Stimulated activated CD4-positive, alpha-beta T cell treated with anti-CD3 and anti-CD28 coated beads, Interleukin-2, amount 100 ng/mL, for 24 hours (primary cell): ENCODE data around the gene CHI3L1.
"Not testable (repeated sequence)": the region's sequence is repeated elsewhere in the genome, so short reads cannot be mapped to it uniquely, and the experiment has no call there.

Experiments used
- DNase-seq, 2 donors: peaks; one replicate each; pipeline ENCODE4 v3.0.0-alpha.2; 2020

The CHI3L1 gene

GRCh38 chr1:203186446-203187303, at the start of gene CHI3L1:
CHI3L1 (minus strand) TSS chr1:203186704; CDS start chr1:203186623, 81 bp downstream.
- DNase-seq, result no peak

DNA sequence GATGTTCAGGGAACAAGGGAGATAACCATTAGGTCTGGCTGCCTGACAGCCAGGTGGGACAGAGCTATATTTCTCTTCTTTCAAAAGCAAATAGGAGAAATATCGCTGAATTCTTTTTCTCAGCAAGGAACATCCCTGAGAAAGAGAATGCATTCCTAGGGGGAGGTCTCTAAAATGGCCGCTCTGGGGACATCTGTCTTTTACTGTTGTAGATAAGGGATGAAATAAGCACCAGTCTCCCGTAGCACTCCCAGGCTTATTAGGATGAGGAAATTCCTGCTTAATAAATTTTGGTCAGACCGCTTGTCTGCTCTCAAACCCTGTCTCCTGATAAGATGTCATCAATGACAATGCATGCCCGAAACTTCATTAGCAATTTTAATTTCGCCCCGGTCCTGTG, 48.4 kb upstream of the CHI3L1 start:
- not testable (repeated sequence) for DNase-seq

- no peak for DNase-seq
These were observed 43.1 kb upstream of the CHI3L1 start, which contains the start of gene CHIT1 for GRCh38 chr1:203229471-203230135. CHIT1 (minus strand) TSS chr1:203229673; CDS start chr1:203229636, 37 bp downstream.

DNA sequence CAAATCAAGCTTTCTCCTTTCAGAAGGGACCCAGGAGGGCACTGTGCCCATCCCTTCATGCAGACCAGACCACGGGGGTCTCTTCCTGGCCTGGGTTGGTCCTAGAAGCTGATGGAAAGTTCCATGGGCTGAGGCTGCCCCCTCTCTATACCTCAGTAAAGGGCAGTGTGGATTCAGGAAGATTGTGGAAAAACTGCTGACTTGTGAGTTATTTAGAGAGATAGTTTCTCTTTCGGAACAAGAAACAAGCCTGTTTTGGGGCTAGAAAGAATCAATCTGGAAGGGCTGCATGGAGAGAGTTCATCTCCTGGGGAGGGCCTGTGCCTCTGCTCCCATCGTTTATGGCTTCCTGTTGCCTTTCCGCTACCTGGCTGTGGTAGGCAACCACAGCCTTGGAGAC, 42.2 kb upstream of the CHI3L1 start:
- DNase-seq, result no peak

DNA sequence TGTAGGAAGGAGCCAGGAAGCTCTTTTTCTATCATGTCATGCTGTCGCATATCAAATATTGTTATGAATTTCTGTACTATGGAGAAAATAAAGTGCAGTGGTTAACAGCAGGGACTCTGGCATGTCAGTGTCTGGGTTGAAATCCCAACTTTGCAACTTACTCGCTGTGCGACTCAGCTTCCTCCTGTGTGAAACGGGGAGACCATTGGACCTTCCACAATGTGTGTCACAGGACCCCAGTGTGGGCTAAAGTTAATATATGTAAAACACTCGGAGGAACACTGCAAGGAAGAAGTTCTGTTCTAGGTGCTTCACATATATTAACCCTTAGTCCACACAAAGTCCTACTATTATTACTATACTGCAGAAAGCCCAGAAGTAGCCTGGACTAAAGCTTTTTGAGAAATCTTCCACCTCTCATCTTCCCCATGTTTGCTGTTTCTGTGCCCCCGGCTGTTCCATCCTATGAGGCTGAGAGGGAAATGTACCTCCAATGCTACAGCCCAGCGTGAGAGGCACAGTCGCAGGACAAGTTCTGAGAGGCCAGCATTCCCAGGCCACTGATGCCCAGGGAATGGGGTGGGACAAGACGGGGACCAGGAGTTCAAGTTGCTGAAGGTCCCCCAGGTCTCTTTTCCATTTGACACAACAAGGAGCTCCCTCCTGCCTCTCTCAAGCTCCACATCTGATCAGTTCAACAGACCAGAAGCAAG, 41.0 kb upstream of the CHI3L1 start:
- DNase-seq, result no peak

GRCh38 chr1:203225071-203225470, 38.6 kb upstream of the CHI3L1 start:
- no peak for DNase-seq

DNA sequence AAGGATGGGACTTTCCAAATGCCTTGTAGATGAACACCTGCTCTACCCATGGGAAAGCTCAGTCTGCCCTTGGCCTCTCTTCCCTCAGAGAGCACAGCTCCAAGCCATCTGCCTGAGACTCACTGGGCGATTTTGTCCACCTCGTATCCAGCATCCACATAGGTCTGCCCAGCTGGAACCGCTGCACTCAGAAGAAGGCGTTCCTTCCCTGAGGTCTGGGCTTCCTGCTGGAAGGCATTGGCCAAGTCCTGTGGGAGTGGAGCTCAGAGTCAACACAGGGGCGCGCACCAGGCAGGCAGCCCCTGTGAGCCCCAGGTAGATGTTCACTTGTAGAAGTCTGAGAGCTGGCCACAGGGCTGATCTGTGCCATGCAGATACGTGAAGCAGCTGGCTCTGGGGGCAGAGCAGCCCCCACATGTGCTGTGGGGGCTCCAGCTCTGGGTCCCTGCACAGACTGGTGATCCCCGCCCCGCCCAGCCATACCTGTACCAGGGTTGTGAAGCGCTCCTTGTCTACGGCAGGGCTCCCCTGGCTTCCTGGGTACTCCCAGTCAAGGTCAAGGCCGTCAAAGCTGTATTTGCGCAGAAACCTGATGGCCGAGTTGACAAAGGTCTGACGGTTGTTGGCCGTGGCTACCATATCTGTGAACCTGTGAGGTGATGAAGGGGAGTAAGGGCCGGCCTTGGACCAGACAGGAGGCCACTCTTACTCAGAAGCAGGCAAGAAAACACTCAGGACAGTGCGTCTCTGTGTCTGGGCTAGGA, 36.7 kb upstream of the CHI3L1 start:
- no peak for DNase-seq

GRCh38 chr1:203219934-203220333, 33.4 kb upstream of the CHI3L1 start:
- no peak for DNase-seq

DNA sequence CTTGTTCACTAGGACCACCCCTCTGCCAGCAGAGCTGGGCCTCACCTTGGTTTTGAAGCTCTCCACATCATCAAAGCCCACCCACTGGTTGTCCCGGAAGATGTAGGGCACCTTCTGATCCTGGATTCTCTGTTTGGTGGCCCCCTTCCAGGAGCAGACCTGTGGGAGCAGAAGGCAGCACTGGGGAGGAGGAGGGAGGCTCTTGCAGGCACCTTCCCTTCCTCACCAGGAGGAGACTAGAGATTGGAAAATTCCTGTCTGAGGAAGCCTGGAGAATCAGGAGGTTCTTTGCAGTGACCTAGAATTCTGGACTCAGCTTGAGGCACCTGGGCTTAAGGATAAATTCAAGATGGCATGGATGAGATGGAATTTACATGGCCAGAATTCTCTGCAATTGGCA, 32.7 kb upstream of the CHI3L1 start:
- DNase-seq, result no peak

GRCh38 chr1:203217668-203218067, 31.2 kb upstream of the CHI3L1 start:
- DNase-seq, result no peak

- DNase-seq, result no peak
These were observed 30.7 kb upstream of the CHI3L1 start for GRCh38 chr1:203217139-203217655.

DNA sequence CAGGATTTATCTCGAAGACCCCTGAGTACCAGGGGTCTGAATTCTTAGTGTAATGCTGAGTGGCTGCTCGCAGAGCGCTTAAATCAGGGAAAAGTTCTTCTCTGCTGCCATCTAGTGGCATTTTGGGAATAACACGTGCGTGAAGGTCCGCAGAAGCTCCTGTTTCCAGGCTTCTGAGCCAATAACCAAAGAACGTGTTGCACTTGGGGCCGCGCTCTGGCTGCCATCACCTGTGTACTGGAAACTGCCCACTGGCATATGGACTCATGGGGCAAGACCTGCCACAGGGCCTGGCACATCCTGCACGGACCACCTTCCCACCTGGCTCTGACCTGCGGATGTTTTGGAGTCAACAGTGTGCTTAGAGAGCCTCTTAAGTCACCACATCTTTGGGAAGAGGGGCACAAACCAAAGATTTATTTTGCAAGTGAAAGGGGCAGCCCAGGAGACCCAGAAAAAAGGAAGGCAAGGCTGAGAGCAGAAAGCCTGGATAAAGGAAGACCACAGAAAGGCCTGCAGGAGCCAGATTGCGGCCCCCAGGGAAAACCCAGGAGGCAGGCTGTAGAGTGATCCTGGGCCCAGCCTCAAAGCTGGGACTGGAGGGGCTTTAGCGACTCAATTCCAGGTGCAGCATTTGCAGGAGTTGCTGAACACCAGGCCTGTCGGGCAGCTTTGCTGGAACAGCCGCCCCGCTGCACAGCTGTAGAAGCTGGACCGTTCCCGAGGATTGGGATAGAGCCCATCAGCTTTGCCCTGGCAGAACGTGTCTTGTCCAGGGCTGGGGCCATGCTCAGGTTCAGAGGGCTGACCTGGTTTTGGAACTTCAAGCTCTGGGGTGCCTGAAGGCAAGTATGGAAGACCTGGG, 30.0 kb upstream of the CHI3L1 start:
- peak; percentile 46 to 61 for DNase-seq

- DNase-seq, result no peak
These were observed 29.1 kb upstream of the CHI3L1 start for GRCh38 chr1:203215573-203215972.

DNA sequence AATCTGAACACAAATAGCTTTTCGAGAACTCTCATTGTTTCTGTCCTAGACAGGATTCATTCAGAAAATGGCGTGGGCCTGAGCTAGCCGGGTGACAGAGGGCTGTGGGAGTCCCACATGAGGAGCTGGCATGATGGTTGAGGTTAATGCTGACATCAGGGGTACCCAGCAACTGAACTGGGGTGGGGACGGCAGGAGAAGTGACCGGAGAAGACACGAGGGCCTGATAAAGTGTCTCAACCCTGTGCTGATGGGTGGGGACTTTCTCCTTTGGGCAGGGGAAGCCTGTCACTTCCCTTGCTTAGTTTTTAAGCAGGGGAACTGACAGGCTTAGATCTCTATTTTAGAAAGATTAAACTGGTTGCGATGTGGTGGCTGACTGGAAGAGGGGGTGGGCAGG, 28.4 kb upstream of the CHI3L1 start:
- no peak for DNase-seq

- DNase-seq, result no peak
These were observed 26.6 kb upstream of the CHI3L1 start for GRCh38 chr1:203213126-203213525.

GRCh38 chr1:203211812-203212211, 25.3 kb upstream of the CHI3L1 start:
- DNase-seq, result no peak

GRCh38 chr1:203210988-203211387, 24.5 kb upstream of the CHI3L1 start:
- no peak for DNase-seq

GRCh38 chr1:203210350-203210749, 23.8 kb upstream of the CHI3L1 start:
- no peak for DNase-seq

GRCh38 chr1:203208181-203208580, 21.7 kb upstream of the CHI3L1 start:
- DNase-seq, result no peak

DNA sequence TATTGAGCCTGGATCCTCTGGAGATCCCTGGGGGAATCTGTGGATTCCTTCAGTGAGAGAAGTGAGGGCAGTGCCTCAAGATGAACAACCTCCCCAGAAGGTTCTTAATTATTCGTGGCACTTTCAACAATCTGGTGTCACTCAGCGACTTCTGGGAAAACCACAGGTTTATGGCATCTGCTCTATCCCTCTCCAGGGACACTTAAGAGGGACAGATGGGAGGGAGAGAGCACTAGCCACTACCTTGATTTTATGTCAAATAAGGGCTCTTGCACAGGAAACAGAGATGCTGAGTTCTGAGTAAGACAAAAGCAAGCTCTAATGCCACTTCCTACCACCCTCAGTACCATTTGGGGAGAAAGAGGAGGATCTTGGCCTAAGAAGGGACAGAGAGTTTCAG, 21.2 kb upstream of the CHI3L1 start:
- DNase-seq, result no peak

- DNase-seq, result no peak
These were observed 19.7 kb upstream of the CHI3L1 start for GRCh38 chr1:203206129-203206687.
